WERI-Rb-1 (cell line): ENCODE measurements around the gene TBC1D10A.

Source experiments
- DNase-seq: peaks from one replicate; pipeline ENCODE4 v3.0.0-alpha.2; 2020
- H3K27ac ChIP-seq: fragments of 250-450 bp; sonication (Bioruptor Pico); 2 replicates; pipeline ENCODE4 v1.5.1; 2020; ENCODE audit warnings: mild to moderate bottlenecking, moderate library complexity
- H3K27me3 ChIP-seq: fragments of 250-450 bp; sonication (Bioruptor Pico); 2 replicates; pipeline ENCODE4 v1.5.1; 2021; ENCODE audit warnings: mild to moderate bottlenecking, low read depth, moderate library complexity; ENCODE audit not compliant: insufficient read depth, severe bottlenecking
- H3K36me3 ChIP-seq: fragments of 250-450 bp; sonication (Bioruptor Pico); 2 replicates; pipeline ENCODE4 v1.5.1; 2020; ENCODE audit warnings: mild to moderate bottlenecking, moderate library complexity
- H3K4me3 ChIP-seq: 2 replicates; pipeline ENCODE4 v1.5.1; 2011; ENCODE audit warnings: low read depth, mild to moderate bottlenecking, control low read depth, low read length
- H3K9me3 ChIP-seq: fragments of 250-450 bp; sonication (Bioruptor Pico); 2 replicates; pipeline ENCODE4 v1.5.1; 2021; ENCODE audit warnings: mild to moderate bottlenecking, moderate library complexity; ENCODE audit not compliant: severe bottlenecking
- TF ChIP-seq, protein P1 (sequence below): IDR thresholded peaks from 2 replicates; pipeline ENCODE4 v1.5.1; 2011; ENCODE audit warnings: low read depth, mild to moderate bottlenecking, control low read depth, inconsistent platforms, low read length

TBC1D10A gene

DNA sequence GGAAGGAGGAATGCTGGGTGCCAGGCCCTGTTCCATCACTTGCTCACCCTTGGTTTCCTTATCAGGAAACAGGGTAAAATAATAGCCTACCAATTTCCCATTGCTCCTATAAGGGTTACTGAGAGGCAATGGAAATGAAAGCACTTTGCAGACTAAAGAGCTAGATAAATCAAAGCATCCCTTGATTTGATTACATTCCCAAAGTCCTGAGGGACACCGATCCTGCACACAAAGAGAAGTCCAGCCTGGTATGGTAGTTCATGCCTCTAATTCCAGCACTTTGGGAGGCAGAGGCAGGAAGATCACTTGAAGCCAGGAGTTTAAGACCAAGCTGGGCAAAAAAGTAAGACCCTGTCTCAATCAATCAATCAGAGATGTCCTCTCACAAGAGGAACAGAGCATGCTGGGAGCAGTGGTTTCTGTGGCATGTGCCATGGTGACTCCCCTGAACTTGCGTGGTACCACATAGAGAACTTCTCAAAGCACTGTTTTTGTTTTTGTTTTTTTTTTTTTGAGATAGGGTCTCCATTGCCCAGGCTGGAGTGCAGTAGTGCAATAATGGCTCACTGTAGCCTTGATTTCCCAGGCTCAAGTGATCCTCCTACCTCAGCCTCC is 10.7 kb downstream of the TBC1D10A start:
- H3K27ac ChIP-seq: no peak overlapping the region
- H3K27me3 ChIP-seq: no peaks in the 10 kb centered on the region
- no peak overlapping the region for H3K4me3 ChIP-seq
- DNase-seq: no peak
- H3K36me3 ChIP-seq: peaks cover 11% of the 10 kb centered on the region
- TF ChIP-seq, protein P1, sequence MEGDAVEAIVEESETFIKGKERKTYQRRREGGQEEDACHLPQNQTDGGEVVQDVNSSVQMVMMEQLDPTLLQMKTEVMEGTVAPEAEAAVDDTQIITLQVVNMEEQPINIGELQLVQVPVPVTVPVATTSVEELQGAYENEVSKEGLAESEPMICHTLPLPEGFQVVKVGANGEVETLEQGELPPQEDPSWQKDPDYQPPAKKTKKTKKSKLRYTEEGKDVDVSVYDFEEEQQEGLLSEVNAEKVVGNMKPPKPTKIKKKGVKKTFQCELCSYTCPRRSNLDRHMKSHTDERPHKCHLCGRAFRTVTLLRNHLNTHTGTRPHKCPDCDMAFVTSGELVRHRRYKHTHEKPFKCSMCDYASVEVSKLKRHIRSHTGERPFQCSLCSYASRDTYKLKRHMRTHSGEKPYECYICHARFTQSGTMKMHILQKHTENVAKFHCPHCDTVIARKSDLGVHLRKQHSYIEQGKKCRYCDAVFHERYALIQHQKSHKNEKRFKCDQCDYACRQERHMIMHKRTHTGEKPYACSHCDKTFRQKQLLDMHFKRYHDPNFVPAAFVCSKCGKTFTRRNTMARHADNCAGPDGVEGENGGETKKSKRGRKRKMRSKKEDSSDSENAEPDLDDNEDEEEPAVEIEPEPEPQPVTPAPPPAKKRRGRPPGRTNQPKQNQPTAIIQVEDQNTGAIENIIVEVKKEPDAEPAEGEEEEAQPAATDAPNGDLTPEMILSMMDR: no peak
- no peaks in the 10 kb centered on the region for H3K9me3 ChIP-seq

DNA sequence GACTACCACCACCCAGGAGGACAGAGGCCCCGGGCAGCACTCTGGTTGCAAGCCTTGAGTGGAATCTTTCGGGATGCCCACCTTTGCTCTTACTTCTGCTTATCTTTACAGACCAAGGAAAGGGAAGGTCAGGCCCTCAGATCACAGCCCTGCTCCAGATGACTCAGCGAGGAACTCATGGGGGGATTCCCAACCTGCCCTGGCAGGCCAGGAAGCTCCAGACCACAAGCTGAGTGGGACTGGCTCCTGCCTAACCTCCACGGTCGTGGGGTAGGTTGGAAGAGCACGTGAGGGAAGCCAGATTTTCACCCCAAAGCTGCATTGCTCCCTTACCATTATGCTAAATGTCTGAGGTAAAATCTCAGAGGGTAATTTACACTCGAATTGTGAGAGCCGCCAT is 11.8 kb downstream of the TBC1D10A start:
- Histone ChIP-seq H3K9me3 (no peaks in the 10 kb centered on the region), H3K27ac (no peak overlapping the region), H3K36me3 (peaks cover 2% of the 10 kb centered on the region), H3K4me3 (no peak overlapping the region), H3K27me3 (no peaks in the 10 kb centered on the region)
- TF ChIP-seq, protein P1: no peak
- DNase-seq: no peak

DNA sequence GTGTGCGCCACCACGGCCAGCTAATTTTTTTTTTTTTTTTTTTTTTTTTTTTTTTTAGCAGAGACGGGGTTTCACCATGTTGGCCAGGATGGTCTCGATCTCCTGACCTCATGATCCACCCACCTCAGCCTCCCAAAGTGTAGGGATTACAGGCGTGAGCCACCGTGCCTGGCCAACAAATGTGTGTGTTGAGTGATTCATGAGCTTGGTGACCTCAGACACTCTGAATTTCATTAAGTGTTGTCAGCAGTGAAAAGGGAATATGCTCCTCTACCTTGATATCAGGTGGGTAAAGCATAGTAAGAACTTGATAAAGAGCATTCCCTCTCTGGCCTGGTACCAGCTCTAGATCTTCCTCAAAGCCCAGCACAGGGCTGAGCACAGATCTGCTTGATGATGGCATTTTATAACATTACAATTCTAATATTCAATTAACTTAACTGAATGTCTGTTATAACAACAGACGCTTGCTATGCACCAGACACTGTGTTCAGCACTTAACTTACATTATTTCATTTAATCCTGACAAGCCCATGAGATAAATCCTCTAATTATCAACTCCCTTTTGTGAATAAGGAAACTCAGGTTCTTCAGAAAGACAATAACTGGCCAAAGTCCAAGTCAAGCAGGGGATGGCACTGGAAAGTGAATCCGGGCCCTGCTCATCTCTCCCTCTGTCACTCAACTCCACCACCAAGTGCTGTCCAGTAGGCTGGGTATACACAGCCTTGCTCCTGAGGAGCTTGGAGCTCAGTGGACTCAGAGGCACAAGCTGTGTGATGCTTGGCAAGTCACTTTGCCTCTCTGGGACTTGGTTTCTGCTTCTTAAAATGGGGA is 13.0 kb downstream of the TBC1D10A start:
- TF ChIP-seq, protein P1: no peak
- Histone ChIP-seq H3K27me3 (no peaks in the 10 kb centered on the region), H3K36me3 (no peaks in the 10 kb centered on the region; the same call in 1 of the 2 replicates)

DNA sequence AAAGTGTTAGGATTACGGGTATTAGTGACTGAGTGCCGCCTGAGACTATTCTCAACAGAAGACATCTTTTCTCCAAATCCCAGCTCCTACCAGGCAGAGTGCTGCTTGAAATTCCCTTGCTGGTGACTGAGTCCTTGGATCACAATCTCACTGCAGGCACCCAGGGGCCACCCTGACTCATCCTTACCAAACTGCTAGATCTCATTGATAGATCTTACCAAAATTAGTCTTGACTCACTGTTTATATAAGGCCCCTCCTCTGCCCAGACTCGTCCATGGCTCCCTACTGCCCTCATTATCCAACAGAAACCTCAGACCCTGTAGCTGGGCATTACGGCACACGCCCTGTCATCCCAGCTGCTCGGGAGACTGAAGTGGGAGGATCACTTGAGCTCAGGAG is 14.7 kb downstream of the TBC1D10A start:
- DNase-seq: no peak
- Histone ChIP-seq H3K9me3 (no peaks in the 10 kb centered on the region), H3K27me3 (no peaks in the 10 kb centered on the region), H3K4me3 (no peak overlapping the region), H3K27ac (no peak overlapping the region), H3K36me3 (no peaks in the 10 kb centered on the region; the same call in none of the 2 replicates)
- TF ChIP-seq, protein P1: no peak

More for the DNA sequence above, 13.0 kb downstream of the TBC1D10A start:
- H3K4me3 ChIP-seq: no peak overlapping the region
- no peak for DNase-seq
- no peaks in the 10 kb centered on the region for H3K9me3 ChIP-seq
- no peak overlapping the region for H3K27ac ChIP-seq

DNA sequence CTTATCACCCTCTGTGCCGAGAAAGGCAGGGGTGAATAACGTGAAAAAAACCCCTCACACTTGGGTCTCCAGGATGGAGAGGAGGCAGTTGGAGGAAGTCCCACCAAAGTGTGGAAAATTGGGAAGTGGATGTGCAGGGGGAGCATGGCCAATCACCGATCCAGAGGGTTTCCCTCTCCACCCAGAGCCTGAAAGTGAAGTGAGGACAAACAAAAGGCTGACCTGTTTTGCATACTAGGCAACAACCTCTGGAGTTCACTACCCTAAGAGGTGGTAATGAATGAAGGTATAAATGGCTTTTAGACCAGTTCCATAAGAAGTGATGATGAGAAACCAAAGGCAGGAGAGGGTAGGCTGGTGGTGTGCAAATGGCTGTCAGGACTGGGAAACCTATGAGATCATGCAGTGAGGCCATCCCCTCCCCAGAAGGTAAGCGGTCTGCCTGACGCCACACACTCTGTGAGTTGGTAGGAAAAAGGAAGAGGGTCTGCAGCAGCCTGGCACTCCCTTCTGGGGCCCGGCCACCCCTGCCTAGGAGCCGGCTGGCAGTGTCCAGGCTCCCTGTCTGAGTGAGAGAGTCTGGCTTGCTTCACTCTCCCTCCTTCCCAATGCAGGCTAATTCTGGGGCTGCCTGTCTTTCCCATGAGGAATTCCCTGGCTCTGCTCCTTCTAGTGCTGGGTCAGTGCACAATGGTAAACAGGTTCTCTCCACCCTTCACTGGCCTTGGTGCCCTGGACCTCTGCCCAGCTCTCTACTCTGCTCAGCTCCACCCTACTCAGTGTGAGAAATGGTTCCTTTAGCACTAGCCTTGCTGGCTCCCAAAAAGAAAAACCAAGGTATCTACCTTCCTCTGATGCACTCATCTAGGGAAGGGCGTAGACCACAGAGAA is 15.6 kb downstream of the TBC1D10A start:
- Histone ChIP-seq H3K36me3 (no peaks in the 10 kb centered on the region; the same call in none of the 2 replicates), H3K4me3 (no peak overlapping the region), H3K9me3 (no peaks in the 10 kb centered on the region), H3K27ac (no peak overlapping the region), H3K27me3 (no peaks in the 10 kb centered on the region)
- no peak for DNase-seq
- TF ChIP-seq, protein P1: no peak
